Measurements from ENCODE around the gene INTS6.
A peak's percentile ranks its signal among the peaks of the same experiment; 100 is the strongest.
"Not testable (repeated sequence)": the region's sequence is repeated elsewhere in the genome, so short reads cannot be mapped to it uniquely, and the experiment has no call there.

INTS6 gene

GRCh38 chr13:51422484-51422883 is 30.4 kb downstream of the INTS6 start:
- TF ChIP-seq, protein P1, sequence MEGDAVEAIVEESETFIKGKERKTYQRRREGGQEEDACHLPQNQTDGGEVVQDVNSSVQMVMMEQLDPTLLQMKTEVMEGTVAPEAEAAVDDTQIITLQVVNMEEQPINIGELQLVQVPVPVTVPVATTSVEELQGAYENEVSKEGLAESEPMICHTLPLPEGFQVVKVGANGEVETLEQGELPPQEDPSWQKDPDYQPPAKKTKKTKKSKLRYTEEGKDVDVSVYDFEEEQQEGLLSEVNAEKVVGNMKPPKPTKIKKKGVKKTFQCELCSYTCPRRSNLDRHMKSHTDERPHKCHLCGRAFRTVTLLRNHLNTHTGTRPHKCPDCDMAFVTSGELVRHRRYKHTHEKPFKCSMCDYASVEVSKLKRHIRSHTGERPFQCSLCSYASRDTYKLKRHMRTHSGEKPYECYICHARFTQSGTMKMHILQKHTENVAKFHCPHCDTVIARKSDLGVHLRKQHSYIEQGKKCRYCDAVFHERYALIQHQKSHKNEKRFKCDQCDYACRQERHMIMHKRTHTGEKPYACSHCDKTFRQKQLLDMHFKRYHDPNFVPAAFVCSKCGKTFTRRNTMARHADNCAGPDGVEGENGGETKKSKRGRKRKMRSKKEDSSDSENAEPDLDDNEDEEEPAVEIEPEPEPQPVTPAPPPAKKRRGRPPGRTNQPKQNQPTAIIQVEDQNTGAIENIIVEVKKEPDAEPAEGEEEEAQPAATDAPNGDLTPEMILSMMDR (IDR thresholded peaks at IDR 0.05; ENCODE audit: control extremely low read depth, extremely low read depth, low read depth, missing control alignments) = no peak
- ChIA-PET CTCF (interaction anchor here (0.9 to 1.4 kb wide), 3 partner anchors 12 to 1028 kb away, joined by 3 to 4 read pairs (median 3); no protein-coding TSS in a partner anchor), POLR2A (interaction anchor here (0.7 to 2.5 kb wide), 2 partner anchors 29 to 31 kb away, joined by 5 to 9 read pairs; partner anchors contain the start of gene INTS6)
- DNase-seq (ENCODE audit: extremely low spot score) = no peak

DNA sequence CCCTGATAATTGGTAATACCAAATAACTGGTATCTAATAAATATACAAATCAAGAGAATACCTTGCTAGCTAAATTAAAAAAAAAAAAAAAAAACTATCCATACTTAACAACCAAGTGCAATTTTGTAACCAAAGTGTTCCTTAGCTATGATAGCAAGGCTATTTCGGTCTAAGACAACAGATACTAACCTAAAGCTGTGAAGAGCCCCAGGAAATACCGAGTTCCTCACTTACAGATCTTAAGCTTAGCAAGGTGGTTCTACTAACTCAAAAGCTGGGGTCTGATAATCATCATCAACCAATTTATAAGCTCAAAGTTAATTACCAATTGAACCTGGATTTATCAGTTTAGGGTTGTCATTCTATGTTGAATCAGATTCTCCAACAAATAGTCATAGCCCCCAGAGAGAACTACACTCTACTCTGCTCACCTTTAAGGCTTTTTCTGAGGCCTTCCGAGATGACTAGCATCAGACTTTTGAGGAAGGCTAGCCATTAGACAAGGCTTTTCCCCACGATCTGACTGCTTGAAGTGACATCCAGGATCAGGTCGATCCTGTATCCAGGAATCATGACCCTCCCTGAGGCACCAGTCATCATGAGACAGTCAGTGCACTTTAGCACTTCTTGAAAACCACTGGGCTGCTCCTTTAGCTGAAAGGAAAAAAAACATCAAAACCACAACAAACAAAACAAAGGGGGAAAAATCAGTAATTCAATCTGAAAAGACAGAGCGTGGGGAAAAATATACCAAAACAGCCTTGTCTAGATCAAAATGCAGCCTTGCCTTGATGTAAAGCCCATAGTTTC is 31.9 kb downstream of the INTS6 start:
- ChIA-PET POLR2A (interaction anchor here (1.5 kb wide), 1 partner anchor 32 kb away, joined by 12 read pairs; the partner anchor contains the start of gene INTS6), CTCF (interaction anchor here (0.8 to 3.0 kb wide), 9 partner anchors 10 to 1030 kb away, joined by 3 to 10 read pairs (median 4); partner anchors contain the start of gene VPS36)
- TF ChIP-seq, protein P1 (IDR thresholded peaks at IDR 0.05; ENCODE audit: control extremely low read depth, extremely low read depth, low read depth, missing control alignments) = no peak
- DNase-seq (ENCODE audit: extremely low spot score) = no peak

GRCh38 chr13:51419001-51419636 is 33.7 kb downstream of the INTS6 start:
- CTCF ChIA-PET = interaction anchor here (1.0 to 3.0 kb wide), 3 partner anchors 9 to 379 kb away, joined by 4 to 10 read pairs (median 7); no protein-coding TSS in a partner anchor
- POLR2A ChIA-PET = interaction anchor here (1.0 kb wide), 1 partner anchor 34 kb away, joined by 5 read pairs; the partner anchor contains the start of gene INTS6
- TF ChIP-seq, protein P1 (IDR thresholded peaks at IDR 0.05; ENCODE audit: control extremely low read depth, extremely low read depth, low read depth, missing control alignments) = no peak
- DNase-seq (ENCODE audit: extremely low spot score) = no peak

GRCh38 chr13:51417716-51418115 is 35.1 kb downstream of the INTS6 start:
- ChIA-PET POLR2A (interaction anchor here (1.1 kb wide), 1 partner anchor 35 kb away, joined by 7 read pairs; the partner anchor contains the start of gene INTS6), CTCF (interaction anchor here (2.2 kb wide), 1 partner anchor 11 kb away, joined by 7 read pairs; no protein-coding TSS in a partner anchor)
- TF ChIP-seq, protein P1 (IDR thresholded peaks at IDR 0.05; ENCODE audit: control extremely low read depth, extremely low read depth, low read depth, missing control alignments) = no peak
- no peak for DNase-seq (ENCODE audit: extremely low spot score)

DNA sequence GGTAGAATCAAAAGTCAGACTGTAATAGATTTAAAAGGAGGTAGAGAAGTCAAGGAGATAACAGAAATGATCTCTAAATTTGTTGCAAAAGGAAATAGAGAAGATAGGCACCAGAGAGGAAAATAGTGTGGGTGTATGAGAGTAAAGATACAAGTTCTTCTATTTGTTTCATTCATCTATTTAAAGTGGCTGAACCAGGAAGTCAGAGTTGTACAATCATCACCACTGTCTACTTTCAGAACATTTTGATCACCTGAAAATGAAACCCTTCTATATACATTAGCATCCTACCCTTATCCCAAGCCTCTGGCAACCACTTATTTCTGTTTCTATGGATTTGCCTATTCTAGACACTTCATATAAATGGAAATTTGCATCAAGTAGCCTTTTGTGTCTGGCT is 36.7 kb downstream of the INTS6 start:
- POLR2A ChIA-PET = no interaction called here

GRCh38 chr13:51415339-51415738 is 37.5 kb downstream of the INTS6 start:
- POLR2A ChIA-PET = interaction anchor here (2.2 kb wide), 1 partner anchor 37 kb away, joined by 11 read pairs; the partner anchor contains the start of gene INTS6
- CTCF ChIA-PET = interaction anchor here (1.2 kb wide), 1 partner anchor 8 kb away, joined by 4 read pairs; no protein-coding TSS in a partner anchor

More for the DNA sequence above, 36.7 kb downstream of the INTS6 start:
- TF ChIP-seq, protein P1 (IDR thresholded peaks at IDR 0.05; ENCODE audit: control extremely low read depth, extremely low read depth, low read depth, missing control alignments) = no peak
- DNase-seq (ENCODE audit: extremely low spot score) = peak; percentile 20
- CTCF ChIA-PET = no interaction called here

More at GRCh38 chr13:51415339-51415738, 37.5 kb downstream of the INTS6 start:
- not testable (repeated sequence) for DNase-seq (ENCODE audit: extremely low spot score)

All from GM10248 (cell line).